ENCODE measurements around the gene RALGPS2. TPM values are rescaled to one million over a fixed set of nuclear protein-coding genes. Genes with fewer than 3 reads are reported as not detected.

The RALGPS2 gene
- total RNA-seq, 1 donor from 2014 or later, result 2.6 TPM

- H3K4me1 Mint-ChIP-seq, result no peaks in the 10 kb centered on the region
- H3K9me3 Mint-ChIP-seq, result no peaks in the 10 kb centered on the region
- no peak overlapping the region for H3K4me3 Mint-ChIP-seq
- H3K36me3 Mint-ChIP-seq (ENCODE audit: low read depth), result peaks cover 3% of the 10 kb centered on the region
- intact Hi-C loops (cut with micrococcal nuclease), result loop anchor here (5.0 kb wide), 1 partner anchor 593 kb away; the partner anchor contains the start of gene AXDND1
- no peaks in the 10 kb centered on the region for H3K27me3 Mint-ChIP-seq
- H3K27ac Mint-ChIP-seq, result no peak overlapping the region
- no peak for DNase-seq
These were observed 49.2 kb downstream of the RALGPS2 start for GRCh38 chr1:178774263-178774662.

DNA sequence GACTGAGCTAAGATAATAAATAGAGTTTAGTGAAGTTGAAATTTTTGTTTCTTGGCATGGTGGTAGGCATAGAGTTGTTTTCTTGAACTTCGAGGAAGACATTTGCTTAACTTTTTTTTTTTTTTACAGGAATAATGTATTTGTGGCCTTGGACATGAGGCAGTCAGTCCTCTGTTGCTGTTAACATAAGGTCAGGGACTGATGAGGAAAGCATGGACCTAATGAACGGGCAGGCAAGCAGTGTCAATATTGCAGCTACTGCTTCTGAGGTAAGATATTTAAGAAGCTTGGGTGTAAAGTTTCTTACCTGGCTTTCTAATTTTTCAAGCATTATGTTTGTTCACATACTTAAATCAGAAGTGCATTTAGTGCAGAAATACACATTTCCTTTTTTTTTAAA lies 51.5 kb downstream of the RALGPS2 start:
- Mint-ChIP-seq H3K4me3 (no peak overlapping the region), H3K27ac (no peak overlapping the region), H3K4me1 (no peaks in the 10 kb centered on the region), H3K27me3 (no peaks in the 10 kb centered on the region), H3K36me3 (ENCODE audit: low read depth) (peaks cover 6% of the 10 kb centered on the region), H3K9me3 (no peaks in the 10 kb centered on the region)
- intact Hi-C loops (cut with micrococcal nuclease), result no loop called here
- DNase-seq, result no peak

DNA sequence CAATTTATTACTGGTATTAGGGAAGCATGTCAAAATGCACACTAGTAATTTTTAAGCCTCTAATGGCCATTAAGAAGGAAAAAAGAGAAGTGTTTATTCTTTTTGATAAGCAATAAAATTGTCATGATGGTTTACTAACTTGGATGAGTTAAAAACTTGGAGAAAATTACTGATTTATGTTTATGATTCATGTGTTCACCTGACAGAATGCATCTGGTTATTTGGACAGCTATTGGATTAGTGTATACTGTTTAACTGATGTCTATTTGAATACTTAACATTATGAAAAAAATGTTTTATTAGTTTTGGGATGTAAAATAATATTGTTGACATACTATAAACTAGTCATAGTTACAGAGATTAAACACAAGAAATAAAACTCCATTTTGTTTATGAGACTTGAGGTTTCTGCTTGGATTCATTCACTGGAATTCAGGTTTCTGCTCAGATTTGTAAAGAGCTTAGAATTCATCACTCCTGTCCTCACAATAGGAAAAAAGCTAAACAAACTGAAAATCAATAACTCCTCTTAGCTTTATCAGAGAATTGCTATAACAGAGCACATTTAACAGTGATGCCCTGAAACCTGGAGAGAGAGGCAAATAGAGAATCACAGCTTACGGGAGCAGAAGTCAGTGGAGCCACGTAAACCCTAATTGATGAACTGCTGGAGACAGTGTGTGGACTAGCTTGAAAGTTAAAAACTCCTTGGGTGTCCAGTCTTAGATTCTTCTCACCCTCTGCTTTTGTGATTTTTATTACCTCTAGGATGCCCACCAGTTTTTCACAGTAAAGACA lies 56.7 kb downstream of the RALGPS2 start:
- peaks cover 2% of the 10 kb centered on the region for H3K4me1 Mint-ChIP-seq
- H3K36me3 Mint-ChIP-seq (ENCODE audit: low read depth), result peaks cover 4% of the 10 kb centered on the region
- intact Hi-C loops (cut with micrococcal nuclease), result no loop called here
- H3K27ac Mint-ChIP-seq, result no peak overlapping the region
- no peak overlapping the region for H3K4me3 Mint-ChIP-seq
- H3K9me3 Mint-ChIP-seq, result no peaks in the 10 kb centered on the region
- DNase-seq, result no peak
- H3K27me3 Mint-ChIP-seq, result no peaks in the 10 kb centered on the region

DNA sequence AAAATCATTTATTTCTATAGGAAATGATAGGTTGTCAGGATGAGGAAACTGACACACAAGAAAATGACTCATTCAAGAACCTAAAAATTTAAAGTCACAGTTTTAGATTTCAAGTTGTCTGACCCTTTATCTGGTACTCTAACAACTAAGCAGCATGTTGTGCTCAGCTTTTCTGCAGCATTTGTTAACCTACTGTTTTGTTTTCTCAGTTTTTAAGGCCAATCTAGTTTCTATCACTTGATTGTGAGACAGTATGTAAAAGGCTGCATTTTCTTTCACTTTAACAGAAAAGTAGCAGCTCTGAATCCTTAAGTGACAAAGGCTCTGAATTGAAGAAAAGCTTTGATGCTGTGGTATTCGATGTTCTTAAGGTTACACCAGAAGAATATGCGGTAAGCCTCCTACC lies 59.1 kb downstream of the RALGPS2 start:
- Mint-ChIP-seq H3K36me3 (ENCODE audit: low read depth) (peaks cover 4% of the 10 kb centered on the region), H3K9me3 (no peaks in the 10 kb centered on the region), H3K4me3 (no peak overlapping the region), H3K27ac (no peak overlapping the region), H3K27me3 (no peaks in the 10 kb centered on the region), H3K4me1 (peaks cover 2% of the 10 kb centered on the region)
- no peak for DNase-seq
- intact Hi-C loops (cut with micrococcal nuclease), result no loop called here

DNA sequence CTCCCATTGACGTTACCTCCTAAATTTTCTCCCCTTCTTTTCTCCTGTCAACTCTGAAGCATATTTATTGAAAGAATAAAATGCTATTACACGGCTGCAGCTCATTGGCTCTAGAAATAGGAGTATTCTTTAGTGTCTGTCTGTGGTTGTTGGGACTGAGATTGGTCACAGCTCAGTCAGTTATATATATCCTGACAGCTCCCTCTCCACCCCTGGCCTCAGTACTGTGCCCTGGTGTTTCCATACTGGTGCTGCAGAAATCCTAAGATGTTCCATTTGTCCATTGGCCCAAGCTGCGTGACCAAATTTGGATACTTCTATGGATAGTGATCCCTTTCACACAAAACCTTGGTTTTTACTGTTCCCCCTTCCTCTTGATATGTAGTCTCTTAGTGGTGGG lies 67.3 kb downstream of the RALGPS2 start:
- Mint-ChIP-seq H3K9me3 (no peaks in the 10 kb centered on the region), H3K4me3 (no peak overlapping the region), H3K4me1 (no peaks in the 10 kb centered on the region)

DNA sequence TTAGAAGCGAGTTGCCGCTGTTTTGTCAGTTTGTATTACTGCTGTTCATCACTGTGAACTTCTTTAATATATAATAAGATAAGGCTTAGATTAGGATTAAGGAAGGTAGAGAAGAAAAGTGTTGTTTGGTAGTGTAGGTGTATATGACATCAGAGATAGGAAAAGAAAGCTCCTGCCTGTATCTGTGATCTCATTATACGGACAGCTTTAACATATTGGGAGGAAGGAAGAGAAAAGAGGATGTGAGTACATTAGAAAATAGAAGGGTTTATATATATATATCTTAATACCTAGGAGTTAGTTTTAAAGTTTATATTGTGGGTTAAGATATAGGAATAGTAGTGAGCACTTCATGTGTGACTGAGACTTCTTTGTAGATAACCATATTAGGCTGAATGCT lies 71.0 kb downstream of the RALGPS2 start:
- no peaks in the 10 kb centered on the region for H3K27me3 Mint-ChIP-seq
- no peak for DNase-seq
- H3K27ac Mint-ChIP-seq, result no peak overlapping the region
- no peak overlapping the region for H3K4me3 Mint-ChIP-seq
- no peaks in the 10 kb centered on the region for H3K4me1 Mint-ChIP-seq
- intact Hi-C loops (cut with micrococcal nuclease), result no loop called here
- H3K36me3 Mint-ChIP-seq (ENCODE audit: low read depth), result no peaks in the 10 kb centered on the region
- H3K9me3 Mint-ChIP-seq, result peaks cover 4% of the 10 kb centered on the region

More for the DNA sequence above, 67.3 kb downstream of the RALGPS2 start:
- Mint-ChIP-seq H3K36me3 (ENCODE audit: low read depth) (no peaks in the 10 kb centered on the region), H3K27me3 (no peaks in the 10 kb centered on the region), H3K27ac (no peak overlapping the region)
- intact Hi-C loops (cut with micrococcal nuclease), result no loop called here
- no peak for DNase-seq

DNA sequence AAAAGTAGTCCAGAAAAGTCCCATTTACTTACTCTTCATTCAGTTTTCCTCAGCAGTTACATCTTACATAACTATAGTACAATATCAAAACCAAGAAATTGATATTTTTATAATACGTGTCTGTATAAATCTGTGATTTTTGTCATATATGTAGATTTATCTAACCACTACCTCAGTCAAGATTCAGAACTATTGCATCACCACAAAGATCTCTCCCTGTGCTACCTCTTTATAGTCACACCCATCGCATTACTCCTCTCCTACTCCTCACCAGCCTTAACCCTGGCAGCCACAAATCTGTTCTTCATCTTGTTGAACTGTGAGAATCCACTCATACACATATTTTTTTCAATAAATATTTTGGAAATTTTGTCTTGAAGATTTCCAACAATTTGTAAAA lies 72.5 kb downstream of the RALGPS2 start:
- Mint-ChIP-seq H3K4me1 (no peaks in the 10 kb centered on the region), H3K27ac (no peak overlapping the region), H3K27me3 (no peaks in the 10 kb centered on the region), H3K36me3 (ENCODE audit: low read depth) (no peaks in the 10 kb centered on the region), H3K4me3 (no peak overlapping the region), H3K9me3 (peaks cover 4% of the 10 kb centered on the region)
- DNase-seq, result no peak
- intact Hi-C loops (cut with micrococcal nuclease), result no loop called here

DNA sequence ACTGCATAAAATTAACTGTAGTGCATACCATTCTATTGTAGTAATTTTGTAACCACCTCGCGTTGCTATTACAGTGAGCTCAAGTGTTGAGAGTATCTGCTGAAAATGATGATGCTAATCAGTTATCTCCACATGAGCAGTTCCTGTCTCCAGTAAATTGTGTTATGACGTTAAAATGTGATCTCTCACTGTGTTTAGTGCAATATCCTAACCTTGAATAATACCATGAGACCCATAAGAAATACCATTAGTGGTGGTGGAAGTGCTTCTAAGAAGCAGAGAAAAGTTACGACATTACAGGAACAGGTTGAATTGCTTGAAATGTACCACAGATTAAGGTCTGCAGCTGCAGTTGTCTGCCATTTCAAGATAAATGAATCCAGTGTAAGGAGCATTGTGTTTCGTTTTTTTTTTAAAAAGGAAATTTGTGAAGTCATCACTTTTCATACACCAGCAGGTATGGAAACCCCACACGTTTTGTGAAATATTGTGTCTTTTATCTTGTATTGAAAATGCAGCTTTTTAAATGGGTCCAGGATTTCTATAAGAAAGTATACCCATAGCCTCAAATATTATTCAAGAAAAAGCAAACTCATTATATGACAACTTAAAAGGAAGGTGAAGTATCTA lies 73.3 kb downstream of the RALGPS2 start:
- Mint-ChIP-seq H3K27me3 (no peaks in the 10 kb centered on the region), H3K36me3 (ENCODE audit: low read depth) (no peaks in the 10 kb centered on the region), H3K4me1 (no peaks in the 10 kb centered on the region), H3K4me3 (no peak overlapping the region), H3K27ac (no peak overlapping the region), H3K9me3 (peaks cover 4% of the 10 kb centered on the region)
- DNase-seq, result no peak
- intact Hi-C loops (cut with micrococcal nuclease), result no loop called here

DNA sequence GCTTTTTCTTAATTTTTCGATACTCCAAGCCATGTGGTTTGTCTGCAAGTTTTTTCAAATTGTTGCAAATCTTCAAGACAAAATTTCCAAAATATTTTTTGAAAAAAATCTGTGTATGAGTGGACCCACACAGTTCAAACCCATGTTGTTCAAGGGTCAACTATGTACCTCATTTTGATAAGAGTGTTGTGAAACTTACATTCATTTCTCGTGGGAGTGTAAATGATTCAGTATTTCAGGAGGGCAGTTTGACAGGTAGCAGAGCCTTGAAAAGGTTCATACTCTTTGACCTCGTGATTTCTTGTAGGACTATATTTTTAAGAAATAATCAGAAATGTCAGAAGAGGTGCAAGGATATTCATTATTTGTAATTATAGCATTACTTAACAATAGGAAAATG lies 77.8 kb downstream of the RALGPS2 start:
- no peaks in the 10 kb centered on the region for H3K36me3 Mint-ChIP-seq (ENCODE audit: low read depth)
- H3K27me3 Mint-ChIP-seq, result no peaks in the 10 kb centered on the region
- H3K27ac Mint-ChIP-seq, result no peak overlapping the region
- H3K4me1 Mint-ChIP-seq, result no peaks in the 10 kb centered on the region
- intact Hi-C loops (cut with micrococcal nuclease), result no loop called here
- DNase-seq, result no peak
- peaks cover 4% of the 10 kb centered on the region for H3K9me3 Mint-ChIP-seq
- no peak overlapping the region for H3K4me3 Mint-ChIP-seq

DNA sequence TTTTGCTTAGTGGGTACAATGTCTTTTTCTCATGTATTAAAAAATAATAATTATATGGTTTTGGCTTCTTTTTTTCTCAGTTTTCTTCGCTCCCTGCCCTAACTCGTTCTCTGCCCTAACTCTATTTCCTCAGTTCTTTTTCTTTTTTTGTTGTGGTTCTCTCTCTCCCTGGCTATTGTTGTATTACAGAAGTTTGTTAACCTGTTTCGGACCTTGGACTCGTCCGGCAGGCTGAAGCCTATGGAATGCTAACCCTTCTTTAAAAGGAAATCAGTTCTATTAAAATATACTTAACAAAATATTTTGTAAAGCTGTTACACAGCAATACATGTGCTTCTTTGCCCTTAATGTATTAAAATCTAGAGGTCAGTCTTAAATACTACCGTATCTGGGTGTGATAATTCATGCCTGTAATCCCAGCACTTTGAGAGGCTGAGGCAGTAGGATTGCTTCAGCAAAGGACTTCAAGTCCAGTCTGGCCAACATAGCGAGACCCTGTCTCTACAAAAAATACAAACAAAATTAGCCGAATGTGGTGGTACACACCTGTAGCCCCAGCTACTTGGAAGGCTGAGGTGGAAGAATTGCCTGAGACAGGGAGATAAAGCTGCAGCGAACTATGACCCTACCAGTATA lies 81.7 kb downstream of the RALGPS2 start:
- H3K4me1 Mint-ChIP-seq, result no peaks in the 10 kb centered on the region
- H3K36me3 Mint-ChIP-seq (ENCODE audit: low read depth), result no peaks in the 10 kb centered on the region
- H3K27me3 Mint-ChIP-seq, result no peaks in the 10 kb centered on the region
- DNase-seq, result no peak
- no peaks in the 10 kb centered on the region for H3K9me3 Mint-ChIP-seq
- no peak overlapping the region for H3K4me3 Mint-ChIP-seq
- intact Hi-C loops (cut with micrococcal nuclease), result no loop called here
- H3K27ac Mint-ChIP-seq, result no peak overlapping the region

GRCh38 chr1:178808529-178808928 lies 83.5 kb downstream of the RALGPS2 start:
- Mint-ChIP-seq H3K36me3 (ENCODE audit: low read depth) (no peaks in the 10 kb centered on the region), H3K27ac (no peak overlapping the region), H3K27me3 (no peaks in the 10 kb centered on the region), H3K9me3 (no peaks in the 10 kb centered on the region), H3K4me3 (no peak overlapping the region), H3K4me1 (no peaks in the 10 kb centered on the region)
- intact Hi-C loops (cut with micrococcal nuclease), result no loop called here
- DNase-seq, result no peak

DNA sequence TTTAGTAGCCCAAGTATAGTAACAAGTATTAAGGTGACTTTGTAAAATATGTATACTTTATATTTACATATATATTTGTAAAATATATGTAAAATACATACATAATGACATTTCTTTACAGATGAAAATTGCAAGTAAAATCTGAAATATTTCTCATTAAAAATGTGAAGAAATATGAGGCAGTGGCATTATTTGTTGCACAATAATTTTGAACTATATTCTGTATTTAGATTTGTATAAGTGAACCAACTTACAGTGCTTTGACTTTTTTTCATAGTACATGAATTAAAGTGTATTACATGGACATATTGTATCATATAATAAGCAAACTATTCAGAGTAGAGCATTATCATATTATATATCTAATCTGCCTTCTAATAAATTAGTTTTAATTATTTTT lies 85.5 kb downstream of the RALGPS2 start:
- Mint-ChIP-seq H3K4me3 (no peak overlapping the region), H3K27ac (no peak overlapping the region), H3K4me1 (no peaks in the 10 kb centered on the region), H3K27me3 (no peaks in the 10 kb centered on the region), H3K36me3 (ENCODE audit: low read depth) (no peaks in the 10 kb centered on the region), H3K9me3 (no peaks in the 10 kb centered on the region)
- no peak for DNase-seq
- intact Hi-C loops (cut with micrococcal nuclease), result no loop called here

DNA sequence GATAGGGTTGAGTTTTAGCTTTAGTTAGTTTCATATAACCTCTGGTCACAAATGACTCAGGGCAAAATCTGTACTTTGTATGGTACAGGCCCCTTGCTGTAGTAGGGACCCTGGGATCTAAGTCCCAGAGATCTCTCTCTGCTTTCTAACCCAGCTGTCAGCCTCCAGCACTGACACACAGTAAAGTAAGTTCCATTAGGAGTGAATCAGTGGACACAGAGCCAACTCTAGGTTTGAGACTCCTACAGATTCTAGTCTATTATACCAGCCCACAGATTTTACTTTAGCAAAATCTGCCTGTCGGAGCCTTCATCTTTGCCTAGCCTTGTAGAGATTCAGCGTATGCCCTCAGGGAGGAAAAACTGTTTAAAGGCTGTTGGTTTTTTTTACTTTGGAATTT lies 93.4 kb downstream of the RALGPS2 start:
- no peak for DNase-seq
- H3K4me3 Mint-ChIP-seq, result no peak overlapping the region
- intact Hi-C loops (cut with micrococcal nuclease), result no loop called here
- H3K4me1 Mint-ChIP-seq, result peaks cover 2% of the 10 kb centered on the region
- H3K27me3 Mint-ChIP-seq, result no peaks in the 10 kb centered on the region
- H3K27ac Mint-ChIP-seq, result no peak overlapping the region
- peaks cover 2% of the 10 kb centered on the region for H3K9me3 Mint-ChIP-seq
- no peaks in the 10 kb centered on the region for H3K36me3 Mint-ChIP-seq (ENCODE audit: low read depth)

DNA sequence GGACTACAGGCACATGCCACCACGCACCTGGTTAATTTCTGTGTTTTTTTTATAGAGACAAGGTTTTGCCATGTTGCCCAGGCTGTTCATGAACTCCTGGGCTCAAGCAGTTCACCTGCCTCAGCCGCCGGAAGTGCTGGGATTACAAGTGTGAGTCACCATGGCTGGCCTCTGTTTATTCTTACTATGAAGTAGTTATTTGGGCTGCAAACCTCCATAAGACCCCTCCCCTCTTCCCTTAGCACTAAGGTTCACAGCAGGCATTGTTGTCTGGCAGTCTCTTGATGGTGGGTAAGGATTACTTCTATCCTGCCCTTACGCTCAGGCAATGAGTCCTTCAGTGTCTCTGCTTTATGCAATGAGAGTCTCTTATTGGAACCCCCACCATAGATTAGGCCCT lies 94.1 kb downstream of the RALGPS2 start:
- Mint-ChIP-seq H3K27me3 (no peaks in the 10 kb centered on the region), H3K4me3 (no peak overlapping the region), H3K36me3 (ENCODE audit: low read depth) (no peaks in the 10 kb centered on the region), H3K27ac (no peak overlapping the region), H3K4me1 (peaks cover 2% of the 10 kb centered on the region), H3K9me3 (peaks cover 9% of the 10 kb centered on the region)
- DNase-seq, result no peak
- intact Hi-C loops (cut with micrococcal nuclease), result no loop called here
